DND-41 (cell line): ENCODE data around the gene ERC2.

ENCODE experiments used
- ATAC-seq: fragments of 200-7000 bp; cut with Tn5 transposase; 3 replicates; pipeline ENCODE4 v1.9.1; 2021; ENCODE audit warnings: low read depth; ENCODE audit not compliant: insufficient read depth
- DNase-seq: peaks from one replicate; pipeline ENCODE4 v3.0.0-alpha.2; 2020
- H2AFZ ChIP-seq: 2 replicates; pipeline ENCODE4 v1.6.0; 2012; ENCODE audit warnings: low read depth, low read length
- H3K27ac ChIP-seq: 2 replicates; pipeline ENCODE4 v1.5.1; 2012; ENCODE audit warnings: low read length, inconsistent platforms
- H3K27me3 ChIP-seq: fragments of 200-600 bp; sonication (generic); 2 replicates; pipeline ENCODE4 v1.6.0; 2012; ENCODE audit warnings: low read length, mild to moderate bottlenecking, inconsistent platforms; ENCODE audit not compliant: insufficient read depth, poor library complexity
- H3K36me3 ChIP-seq: 2 replicates; pipeline ENCODE4 v1.5.1; 2012; ENCODE audit warnings: low read length, inconsistent platforms; ENCODE audit not compliant: insufficient read depth
- H3K4me1 ChIP-seq: 2 replicates; pipeline ENCODE4 v1.5.1; 2012; ENCODE audit warnings: mild to moderate bottlenecking, low read length; ENCODE audit not compliant: insufficient read depth
- H3K4me2 ChIP-seq: 2 replicates; pipeline ENCODE4 v1.6.0; 2012; ENCODE audit warnings: mild to moderate bottlenecking, moderate library complexity, low read length, inconsistent platforms; ENCODE audit not compliant: insufficient read depth
- H3K4me3 ChIP-seq, 2 experiments: fragments of 200-600 bp in 1 of 2; shearing (Covaris generic) in 1 of 2; 2 replicates each; pipeline ENCODE4 v1.5.1; 2012 to 2016; ENCODE audit warnings: inconsistent platforms in 2 of 2, low read length in 2 of 2, mild to moderate bottlenecking in 2 of 2, low read depth in 1 of 2, moderate library complexity in 1 of 2
- H3K79me2 ChIP-seq: 2 replicates; pipeline ENCODE4 v1.6.0; 2012; ENCODE audit warnings: low read length, inconsistent platforms; ENCODE audit not compliant: insufficient read depth
- H3K9ac ChIP-seq: 2 replicates; pipeline ENCODE4 v1.6.0; 2012; ENCODE audit warnings: low read depth, mild to moderate bottlenecking, inconsistent platforms, low read length, moderate library complexity
- H3K9me3 ChIP-seq: 2 replicates; pipeline ENCODE4 v1.5.1; 2012; ENCODE audit warnings: low read length, moderate library complexity, mild to moderate bottlenecking, inconsistent platforms; ENCODE audit not compliant: insufficient read depth, severe bottlenecking
- H4K20me1 ChIP-seq: 2 replicates; pipeline ENCODE4 v1.6.0; 2012; ENCODE audit warnings: low read length; ENCODE audit not compliant: insufficient read depth
- EZH2 ChIP-seq: IDR thresholded peaks from 3 replicates; pipeline ENCODE4 v1.6.1; 2012; ENCODE audit warnings: borderline replicate concordance, low read depth, mild to moderate bottlenecking, moderate library complexity, low read length, inconsistent platforms; ENCODE audit not compliant: severe bottlenecking
- TF ChIP-seq, protein P1 (sequence below): IDR thresholded peaks from 2 replicates; pipeline ENCODE4 v1.5.1; 2012; ENCODE audit warnings: borderline replicate concordance, low read length, moderate library complexity, mild to moderate bottlenecking; ENCODE audit not compliant: poor library complexity, severe bottlenecking; ENCODE audit errors: extremely low read depth

Gene ERC2

DNA sequence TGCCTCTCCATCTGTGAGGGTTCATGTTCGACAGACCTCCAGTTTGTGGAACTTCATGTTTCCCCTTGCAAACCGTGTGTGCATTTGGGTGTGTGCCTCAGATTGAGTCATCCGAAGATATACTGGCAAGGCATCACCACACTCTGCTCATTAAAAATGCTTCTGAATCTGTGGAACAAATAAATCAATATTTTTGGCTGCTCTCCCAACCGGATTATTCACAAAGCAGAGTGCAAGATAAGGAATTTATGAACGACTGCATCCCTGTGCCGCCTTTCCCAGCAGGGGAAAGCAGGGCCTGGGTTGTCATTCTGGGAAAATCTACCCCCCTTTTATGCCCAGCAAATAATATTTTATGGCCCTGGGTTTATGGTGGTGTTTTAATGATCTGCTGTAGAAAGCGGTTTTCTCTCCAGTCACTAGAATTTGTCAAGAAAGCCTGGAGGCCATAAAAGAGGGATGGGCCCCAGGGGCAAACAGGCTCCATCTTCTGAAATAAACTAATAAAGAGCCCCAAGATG, 976.9 kb downstream of the ERC2 start:
- Histone ChIP-seq H3K36me3 (no peaks in the 10 kb centered on the region), H3K4me1 (no peaks in the 10 kb centered on the region), H3K27me3 (no peaks in the 10 kb centered on the region), H3K79me2 (no peaks in the 10 kb centered on the region), H2AFZ (no peak overlapping the region), H4K20me1 (no peaks in the 10 kb centered on the region), H3K9ac (no peak overlapping the region), H3K4me2 (no peak overlapping the region), H3K9me3 (no peaks in the 10 kb centered on the region), H3K27ac (no peak overlapping the region), H3K4me3 (no peak overlapping the region)
- TF ChIP-seq, protein P1, sequence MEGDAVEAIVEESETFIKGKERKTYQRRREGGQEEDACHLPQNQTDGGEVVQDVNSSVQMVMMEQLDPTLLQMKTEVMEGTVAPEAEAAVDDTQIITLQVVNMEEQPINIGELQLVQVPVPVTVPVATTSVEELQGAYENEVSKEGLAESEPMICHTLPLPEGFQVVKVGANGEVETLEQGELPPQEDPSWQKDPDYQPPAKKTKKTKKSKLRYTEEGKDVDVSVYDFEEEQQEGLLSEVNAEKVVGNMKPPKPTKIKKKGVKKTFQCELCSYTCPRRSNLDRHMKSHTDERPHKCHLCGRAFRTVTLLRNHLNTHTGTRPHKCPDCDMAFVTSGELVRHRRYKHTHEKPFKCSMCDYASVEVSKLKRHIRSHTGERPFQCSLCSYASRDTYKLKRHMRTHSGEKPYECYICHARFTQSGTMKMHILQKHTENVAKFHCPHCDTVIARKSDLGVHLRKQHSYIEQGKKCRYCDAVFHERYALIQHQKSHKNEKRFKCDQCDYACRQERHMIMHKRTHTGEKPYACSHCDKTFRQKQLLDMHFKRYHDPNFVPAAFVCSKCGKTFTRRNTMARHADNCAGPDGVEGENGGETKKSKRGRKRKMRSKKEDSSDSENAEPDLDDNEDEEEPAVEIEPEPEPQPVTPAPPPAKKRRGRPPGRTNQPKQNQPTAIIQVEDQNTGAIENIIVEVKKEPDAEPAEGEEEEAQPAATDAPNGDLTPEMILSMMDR = no peak
- TF ChIP-seq EZH2 = no peak
- DNase-seq (no peak), ATAC-seq (no peak)

DNA sequence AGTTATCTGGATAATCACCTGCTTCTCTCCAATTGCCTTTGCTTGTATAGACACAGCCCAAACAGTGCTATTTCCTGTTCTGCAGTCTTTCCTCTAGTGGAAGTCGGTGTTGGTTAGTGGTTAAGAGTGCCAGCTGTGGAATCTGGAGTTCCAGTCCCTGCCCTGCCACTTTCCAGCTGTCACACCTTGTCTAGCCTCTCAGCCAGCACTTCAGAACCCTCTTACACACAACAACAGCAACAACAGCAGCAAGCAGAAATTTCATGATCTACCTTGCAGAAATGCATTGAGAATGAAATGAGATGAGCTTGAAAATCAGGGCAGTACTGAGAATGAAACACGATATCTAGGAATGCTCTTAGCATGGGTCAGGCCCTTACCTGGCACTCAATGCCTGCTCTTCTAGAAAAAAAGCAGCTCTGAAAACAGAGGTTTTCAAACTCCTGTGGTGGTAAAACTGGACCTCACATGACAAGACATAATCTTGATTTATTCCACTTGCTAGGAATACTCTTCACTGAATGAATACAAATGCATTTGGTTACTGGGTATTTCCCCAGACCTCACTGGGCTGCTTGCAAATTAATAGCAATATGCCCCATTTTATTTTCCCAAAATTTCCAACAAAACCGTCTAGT, 977.9 kb downstream of the ERC2 start:
- Histone ChIP-seq H2AFZ (no peak overlapping the region), H3K79me2 (no peaks in the 10 kb centered on the region), H3K27ac (no peak overlapping the region), H3K36me3 (no peaks in the 10 kb centered on the region), H3K27me3 (no peaks in the 10 kb centered on the region), H3K9ac (no peak overlapping the region), H3K4me2 (no peak overlapping the region), H3K9me3 (no peaks in the 10 kb centered on the region), H3K4me3 (no peak overlapping the region), H3K4me1 (no peaks in the 10 kb centered on the region), H4K20me1 (no peaks in the 10 kb centered on the region)
- TF ChIP-seq EZH2 = no peak
- TF ChIP-seq, protein P1 = no peak
- ATAC-seq (no peak), DNase-seq (no peak)

DNA sequence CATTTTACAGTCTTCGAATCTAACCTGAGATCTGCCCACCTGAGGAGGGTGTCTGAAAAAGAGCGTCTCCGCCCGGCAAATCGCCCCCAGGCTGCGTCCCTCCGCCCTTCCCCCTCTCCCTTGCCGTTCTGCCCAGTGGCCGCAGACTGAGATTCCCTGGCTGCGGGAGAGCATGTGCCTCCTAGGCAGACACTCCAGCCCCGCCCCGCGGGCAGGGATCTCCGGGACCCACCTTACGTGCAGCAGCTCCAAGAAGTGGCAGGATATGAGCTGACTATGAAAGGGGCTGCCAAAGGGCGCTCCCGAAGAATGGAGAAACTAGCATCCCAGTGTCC, 978.5 kb downstream of the ERC2 start:
- H3K4me2 ChIP-seq = no peak overlapping the region
- no peak overlapping the region for H2AFZ ChIP-seq

More for the DNA sequence above, 978.5 kb downstream of the ERC2 start:
- H3K9ac ChIP-seq = no peak overlapping the region
- H3K79me2 ChIP-seq = no peaks in the 10 kb centered on the region
- H3K36me3 ChIP-seq = no peaks in the 10 kb centered on the region
- no peaks in the 10 kb centered on the region for H3K9me3 ChIP-seq
- H4K20me1 ChIP-seq = no peaks in the 10 kb centered on the region
- DNase-seq (no peak), ATAC-seq (no peak)
- H3K27ac ChIP-seq = no peak overlapping the region
- no peaks in the 10 kb centered on the region for H3K27me3 ChIP-seq
- H3K4me1 ChIP-seq = no peaks in the 10 kb centered on the region
- no peak overlapping the region for H3K4me3 ChIP-seq
- TF ChIP-seq, protein P1 = no peak
- TF ChIP-seq EZH2 = no peak
